IMR-90 (cell line): Measurements from ENCODE around the gene KLK5. TPM values are rescaled to one million over a fixed set of nuclear protein-coding genes. Genes with fewer than 3 reads are reported as not detected.
A peak's percentile ranks its signal among the peaks of the same experiment; 100 is the strongest.

Source experiments
- ATAC-seq: fragments of 200-7000 bp; cut with Tn5 transposase; 2 replicates; pipeline ENCODE4 v1.9.1; 2020; ENCODE audit warnings: low read depth, mild to moderate bottlenecking, moderate library complexity
- BruUV-seq: library from RNA; stranded (reverse); fragments of 400-500 nt; replicated peaks from 2 replicates; lab custom pipeline; 2021; lab: Mats Ljungman, UMichigan
- CTCF ChIA-PET: fragments of 300-600 bp; formaldehyde crosslinking; extraction: SDS; loops from one replicate; lab custom pipeline; 2021; ENCODE audit warnings: antibody characterized with exemption; lab: Yijun Ruan, JAX
- POLR2A ChIA-PET: fragments of 300-600 bp; sonication (Branson Sonifier 250); formaldehyde crosslinking; loops from one replicate; lab custom pipeline; 2022; ENCODE audit warnings: antibody characterized with exemption; ENCODE audit not compliant: unreplicated experiment; lab: Charles Lee
- DNase-seq: peaks from one replicate; pipeline ENCODE4 v3.0.0; 2013
- H2AFZ ChIP-seq: replicated peaks from 2 replicates; pipeline ENCODE3; 2013; ENCODE audit warnings: low read length, mild to moderate bottlenecking; ENCODE audit not compliant: poor library complexity
- H2AK5ac ChIP-seq: 2 replicates; pipeline ENCODE4 v1.6.1; 2013; ENCODE audit warnings: low read depth, low read length, inconsistent platforms
- H2AK9ac ChIP-seq: replicated peaks from 2 replicates; pipeline ENCODE3; 2013; ENCODE audit warnings: mild to moderate bottlenecking, low read depth, low read length, moderate library complexity; ENCODE audit not compliant: poor library complexity
- H2BK120ac ChIP-seq: 2 replicates; pipeline ENCODE4 v1.6.1; 2013; ENCODE audit warnings: low read depth, low read length, inconsistent platforms
- H2BK15ac ChIP-seq: 3 replicates; pipeline ENCODE4 v1.6.1; 2013; ENCODE audit warnings: low read depth, low read length, inconsistent platforms
- H2BK20ac ChIP-seq: 2 replicates; pipeline ENCODE4 v1.6.1; 2013; ENCODE audit warnings: low read depth, mild to moderate bottlenecking, inconsistent platforms, low read length, moderate library complexity
- H2BK5ac ChIP-seq: 2 replicates; pipeline ENCODE4 v1.6.1; 2013; ENCODE audit warnings: mild to moderate bottlenecking, low read depth, low read length, inconsistent platforms; ENCODE audit not compliant: poor library complexity, severe bottlenecking
- H3K14ac ChIP-seq: replicated peaks from 2 replicates; pipeline ENCODE4 v1.6.1; 2013; ENCODE audit warnings: low read depth, low read length, inconsistent platforms
- H3K18ac ChIP-seq: 2 replicates; pipeline ENCODE4 v1.6.1; 2013; ENCODE audit warnings: low read depth, low read length, control low read depth
- H3K23ac ChIP-seq: 2 replicates; pipeline ENCODE4 v1.6.1; 2013; ENCODE audit warnings: low read depth, low read length, inconsistent platforms
- H3K27ac ChIP-seq: 2 replicates; pipeline ENCODE4 v1.5.1; 2013; ENCODE audit warnings: mild to moderate bottlenecking, control low read depth, low read length; ENCODE audit not compliant: insufficient read depth
- H3K27me3 ChIP-seq: 2 replicates; pipeline ENCODE4 v1.6.1; 2013; ENCODE audit warnings: low read length; ENCODE audit not compliant: control insufficient read depth, insufficient read depth
- H3K36me3 ChIP-seq: 2 replicates; pipeline ENCODE4 v1.6.1; 2013; ENCODE audit warnings: low read length, mixed read lengths; ENCODE audit not compliant: control insufficient read depth, insufficient read depth
- H3K4ac ChIP-seq: 2 replicates; pipeline ENCODE4 v1.6.1; 2013; ENCODE audit warnings: low read depth, low read length, inconsistent platforms
- H3K4me1 ChIP-seq: 2 replicates; pipeline ENCODE4 v1.6.1; 2013; ENCODE audit warnings: low read length, mixed read lengths; ENCODE audit not compliant: control insufficient read depth, insufficient read depth
- H3K4me2 ChIP-seq: 2 replicates; pipeline ENCODE4 v1.6.1; 2013; ENCODE audit warnings: low read depth, mild to moderate bottlenecking, control low read depth, low read length, moderate library complexity
- H3K4me3 ChIP-seq: 2 replicates; pipeline ENCODE4 v1.5.1; 2013; ENCODE audit warnings: low read depth, mild to moderate bottlenecking, control low read depth, low read length, moderate library complexity; ENCODE audit not compliant: insufficient read depth
- H3K56ac ChIP-seq: 2 replicates; pipeline ENCODE4 v1.6.1; 2013; ENCODE audit warnings: low read length, inconsistent platforms; ENCODE audit not compliant: insufficient read depth; ENCODE audit errors: extremely low read depth
- H3K79me1 ChIP-seq, 2 experiments: 2 replicates each; pipeline ENCODE4 v1.6.1; 2013; ENCODE audit warnings: low read length in 2 of 2, inconsistent platforms in 1 of 2, low read depth in 1 of 2
- H3K9ac ChIP-seq: 2 replicates; pipeline ENCODE4 v1.6.1; 2013; ENCODE audit warnings: low read depth, low read length, control low read depth
- H3K9me1 ChIP-seq: 2 replicates; pipeline ENCODE4 v1.6.1; 2013; ENCODE audit warnings: low read length, inconsistent platforms; ENCODE audit not compliant: insufficient read depth
- H3K9me3 ChIP-seq: 2 replicates; pipeline ENCODE4 v1.6.1; 2013; ENCODE audit warnings: low read length; ENCODE audit not compliant: control insufficient read depth, insufficient read depth
- H4K20me1 ChIP-seq: 2 replicates; pipeline ENCODE4 v1.6.1; 2013; ENCODE audit warnings: low read length, inconsistent platforms; ENCODE audit not compliant: insufficient read depth
- H4K5ac ChIP-seq: 2 replicates; pipeline ENCODE4 v1.6.1; 2013; ENCODE audit warnings: mild to moderate bottlenecking, low read depth, low read length, control low read depth
- H4K8ac ChIP-seq, 2 experiments: 2 replicates each; pipeline ENCODE4 v1.6.1; 2013; ENCODE audit warnings: low read depth in 2 of 2, low read length in 2 of 2, control low read depth in 1 of 2, inconsistent platforms in 1 of 2
- H4K91ac ChIP-seq: 2 replicates; pipeline ENCODE4 v1.6.1; 2013; ENCODE audit warnings: low read depth, low read length, inconsistent platforms; ENCODE audit not compliant: insufficient read depth
- BHLHE40 ChIP-seq: fragments of 150-350 bp; IDR thresholded peaks from 2 replicates; pipeline ENCODE4 v1.6.1; 2016; ENCODE audit warnings: mild to moderate bottlenecking, low read depth, low read length
- CTCF ChIP-seq: conservative IDR thresholded peaks from 2 replicates; pipeline ENCODE4 v1.5.1; 2012; ENCODE audit warnings: mild to moderate bottlenecking, low read depth, low read length, improper control_type of control experiment
- MAZ ChIP-seq: IDR thresholded peaks from 2 replicates; pipeline ENCODE4 v1.6.1; 2012; ENCODE audit warnings: low read depth, mild to moderate bottlenecking, low read length, improper control_type of control experiment, moderate library complexity, borderline replicate concordance
- RAD21 ChIP-seq: IDR thresholded peaks from 2 replicates; pipeline ENCODE4 v1.6.1; 2012; ENCODE audit warnings: low read length, improper control_type of control experiment
- SMC3 ChIP-seq: fragments of 150-350 bp; IDR thresholded peaks from 2 replicates; pipeline ENCODE4 v1.6.1; 2016; ENCODE audit warnings: low read depth, mild to moderate bottlenecking, antibody characterized with exemption, low read length, moderate library complexity
- USF2 ChIP-seq: fragments of 150-350 bp; IDR thresholded peaks from 2 replicates; pipeline ENCODE4 v1.6.1; 2017; ENCODE audit warnings: mild to moderate bottlenecking, antibody characterized with exemption, low read length, low read depth
- WGBS, 2 experiments: methylation state at CpG; one replicate each; pipeline versions ENCODE4 v1.1.5 to v1.1.7; 2013; ENCODE audit warnings: missing lambda C conversion rate in 2 of 2; ENCODE audit not compliant: insufficient read length in 1 of 2; ENCODE audit errors: extremely low coverage in 2 of 2; 5-methylcytosine and 5-hydroxymethylcytosine counted together
- dilution Hi-C: fragments of 300-500 bp; cut with HindIII; formaldehyde crosslinking; loops from one replicate; pipeline ENCODE4 v1.14.3; 2018; ENCODE audit warnings: low sequenced_read_pairs; ENCODE audit not compliant: unreplicated experiment
- in situ Hi-C: fragments of 300-500 bp; cut with MboI; formaldehyde crosslinking; loops from 3 replicates; pipeline ENCODE4 v1.14.3; 2019; ENCODE audit warnings: low sequenced_read_pairs, inconsistent platforms, mixed read lengths
- intact Hi-C: fragments of 100-400 bp; cut with micrococcal nuclease; formaldehyde crosslinking; loops from 2 replicates; pipeline ENCODE4 v1.10.0; 2022
- polyA plus RNA-seq, 3 experiments: library from polyadenylated mRNA; depleted of rRNA; stranded (reverse); fragments of >200 nt; gene quantifications; 2 replicates each; pipeline ENCODE4 v1.2.3, GENCODE V29; 2012; ENCODE audit warnings: low replicate concordance in 1 of 3
- total RNA-seq: library from RNA; depleted of rRNA; stranded (reverse); fragments of >200 nt; gene quantifications from 2 replicates; pipeline ENCODE4 v1.2.3, GENCODE V29; 2012

Gene KLK5
- total and polyA plus RNA-seq, 2 of the 4 experiments (the other 2 are of a cell fraction): not detected

- Histone ChIP-seq H2BK120ac (no peak overlapping the region), H3K9me1 (no peaks in the 10 kb centered on the region), H4K5ac (no peak overlapping the region), H3K9ac (no peak overlapping the region), H3K4me1 (no peaks in the 10 kb centered on the region), H2BK15ac (no peak overlapping the region), H3K27ac (no peak overlapping the region), H2BK5ac (no peak overlapping the region), H4K20me1 (no peaks in the 10 kb centered on the region), H3K56ac (no peak overlapping the region), H3K79me1 (no peaks in the 10 kb centered on the region), H2AK5ac (no peak overlapping the region), H3K4me2 (no peak overlapping the region), H2BK20ac (no peak overlapping the region), H2AK9ac (peak overlapping the region; percentile 3), H3K36me3 (no peaks in the 10 kb centered on the region), H3K27me3 (no peaks in the 10 kb centered on the region; the same call in 1 of the 2 replicates), H3K9me3 (no peaks in the 10 kb centered on the region), H3K4ac (no peak overlapping the region), H3K18ac (no peak overlapping the region), H3K23ac (no peak overlapping the region), H3K14ac (no peak overlapping the region), H3K4me3 (no peak overlapping the region), H2AFZ (peak overlapping the region; percentile 77), H4K91ac (no peak overlapping the region), H4K8ac (no peak overlapping the region)
- WGBS, 2 experiments: 72% methylated on average over 3 of the region's 21 CpGs; no CpG with 5 or more reads in 1 of the 2 experiments
- intact Hi-C loops (loop anchor here (1.0 to 10.0 kb wide), 6 partner anchors 16 to 565 kb away; partner anchors contain the start of gene CLEC11A), dilution Hi-C loops (no loop called here), in situ Hi-C loops (loop anchor here (10.0 kb wide), 1 partner anchor 558 kb away; the partner anchor contains the start of gene NAPSA)
- ChIA-PET POLR2A (no interaction called here), CTCF (interaction anchor here (0.6 to 1.6 kb wide), 7 partner anchors 10 to 554 kb away, joined by 3 to 8 read pairs (median 3); partner anchors contain the start of gene KLK4)
- TF ChIP-seq SMC3 (peak; percentile 60), USF2 (no peak), RAD21 (peak; percentile 89), BHLHE40 (no peak), CTCF (peak; percentile 82), MAZ (no peak)
- no TSS peak for BruUV-seq
- peak; percentile 67 for DNase-seq
- ATAC-seq: peak; percentile 98
These were observed 30.5 kb downstream of the KLK5 start for GRCh38 chr19:50922317-50922853.
